ENCODE results near the gene FIGN. TPM values are rescaled to one million over a fixed set of nuclear protein-coding genes. Genes with fewer than 3 reads are reported as not detected.

Gene FIGN
- total and polyA plus RNA-seq, 2 of the 4 experiments (the other 2 are of a cell fraction): 0.77 to 0.90 TPM

GRCh38 chr2:163570391-163570790 is 165.4 kb downstream of the FIGN start:
- Histone ChIP-seq H3K27me3 (ENCODE audit: control insufficient read depth, insufficient read depth, low read length) (no peaks in the 10 kb centered on the region), H3K9ac (ENCODE audit: low read depth, low read length) (no peak overlapping the region), H3K4me1 (ENCODE audit: control insufficient read depth, insufficient read depth, low read length) (no peaks in the 10 kb centered on the region), H2BK120ac (ENCODE audit: low read depth, low read length) (no peak overlapping the region), H2AK9ac (replicated peaks; ENCODE audit: low read depth, low read length, poor library complexity) (no peak overlapping the region), H3K56ac (ENCODE audit: extremely low read depth, insufficient read depth, low read length) (no peak overlapping the region), H3K27ac (ENCODE audit: insufficient read depth, low read length) (no peak overlapping the region), H3K9me1 (ENCODE audit: insufficient read depth, low read length) (no peaks in the 10 kb centered on the region), H3K4me3 (ENCODE audit: insufficient read depth, low read depth, low read length) (no peak overlapping the region), H4K5ac (ENCODE audit: low read depth, low read length) (no peak overlapping the region), H3K23ac (ENCODE audit: low read depth, low read length) (no peak overlapping the region), H2BK5ac (ENCODE audit: low read depth, low read length, poor library complexity, severe bottlenecking) (no peak overlapping the region), H2BK15ac (ENCODE audit: low read depth, low read length) (no peak overlapping the region), H2AK5ac (ENCODE audit: low read depth, low read length) (no peak overlapping the region), H3K36me3 (ENCODE audit: control insufficient read depth, insufficient read depth, low read length) (no peaks in the 10 kb centered on the region), H3K4me2 (ENCODE audit: low read depth, low read length) (no peak overlapping the region), H4K20me1 (ENCODE audit: insufficient read depth, low read length) (no peaks in the 10 kb centered on the region), H3K79me1 (ENCODE audit: low read depth in 1 of 2, low read length in 2 of 2) (no peaks in the 10 kb centered on the region), H2AFZ (replicated peaks; ENCODE audit: low read length, poor library complexity) (no peak overlapping the region), H4K91ac (ENCODE audit: insufficient read depth, low read depth, low read length) (no peak overlapping the region), H3K18ac (ENCODE audit: low read depth, low read length) (no peak overlapping the region), H3K4ac (ENCODE audit: low read depth, low read length) (no peak overlapping the region), H2BK20ac (ENCODE audit: low read depth, low read length) (no peak overlapping the region), H3K9me3 (ENCODE audit: control insufficient read depth, insufficient read depth, low read length) (no peaks in the 10 kb centered on the region), H4K8ac (ENCODE audit: low read depth in 2 of 2, low read length in 2 of 2) (no peak overlapping the region), H3K14ac (replicated peaks; ENCODE audit: low read depth, low read length) (no peak overlapping the region)
- no TSS peak for BruUV-seq (replicated peaks)
- intact Hi-C loops (cut with micrococcal nuclease): no loop called here
- POLR2A ChIA-PET (ENCODE audit: unreplicated experiment): no interaction called here
- no peak for DNase-seq
- TF ChIP-seq USF2 (IDR thresholded peaks at IDR 0.05; ENCODE audit: low read depth, low read length): no peak
- no peak for TF ChIP-seq MAZ (IDR thresholded peaks at IDR 0.05; ENCODE audit: borderline replicate concordance, low read depth, low read length)
- TF ChIP-seq POLR2A (IDR thresholded peaks at IDR 0.05; ENCODE audit: low read depth, low read length): no peak
- no peak for TF ChIP-seq NFE2L2 (IDR thresholded peaks at IDR 0.05; ENCODE audit: low read depth, low read length)
- TF ChIP-seq CHD1 (IDR thresholded peaks at IDR 0.05; ENCODE audit: low read depth, low read length): no peak
- no peak for TF ChIP-seq SMC3 (IDR thresholded peaks at IDR 0.05; ENCODE audit: low read depth, low read length)
- TF ChIP-seq RAD21 (IDR thresholded peaks at IDR 0.05; ENCODE audit: low read length): no peak
- no peak for TF ChIP-seq MAFK (IDR thresholded peaks at IDR 0.05; ENCODE audit: low read depth, low read length)
- TF ChIP-seq BHLHE40 (IDR thresholded peaks at IDR 0.05; ENCODE audit: low read depth, low read length): no peak
- TF ChIP-seq RCOR1 (IDR thresholded peaks at IDR 0.05; ENCODE audit: insufficient replicate concordance, low read length): no peak
- TF ChIP-seq CTCF (conservative IDR thresholded peaks at IDR 0.05; ENCODE audit: low read depth, low read length): no peak
- TF ChIP-seq CEBPB (IDR thresholded peaks at IDR 0.05; ENCODE audit: low read depth, low read length): no peak
- CTCF ChIA-PET: no interaction called here
- ATAC-seq (ENCODE audit: low read depth): no peak
- no CpG with 5 or more reads among the region's 3 CpGs for WGBS, 2 experiments (ENCODE audit: extremely low coverage in 2 of 2, insufficient read length in 1 of 2)
- in situ Hi-C loops (cut with MboI; ENCODE audit: low sequenced_read_pairs): no loop called here
- dilution Hi-C loops (cut with HindIII; ENCODE audit: low sequenced_read_pairs, unreplicated experiment): no loop called here

All from IMR-90 (cell line).